Fibroblast of villous mesenchyme (primary cell): Measurements from ENCODE around the gene KCNK10. TPM values are rescaled to one million over a fixed set of nuclear protein-coding genes. Genes with fewer than 3 reads are reported as not detected.

Experiments
- DNase-seq: peaks from one replicate; pipeline ENCODE4 v3.0.0-alpha.2; 2010; ENCODE audit warnings: low read depth
- H3K4me3 ChIP-seq: 2 replicates; pipeline ENCODE4 v1.5.1; 2011; ENCODE audit warnings: low read depth, mild to moderate bottlenecking, low read length
- CTCF ChIP-seq: IDR thresholded peaks from 2 replicates; pipeline ENCODE4 v1.5.1; 2012; ENCODE audit warnings: low read depth, mild to moderate bottlenecking, low read length; ENCODE audit not compliant: insufficient read depth
- total RNA-seq: library from RNA; depleted of rRNA; stranded (reverse); fragments of >200 nt; gene quantifications from 2 replicates; pipeline ENCODE4 v1.2.3, GENCODE V29; 2012

The KCNK10 gene
- total RNA-seq, 1 donor = not detected

- DNase-seq = no peak
- no peak for TF ChIP-seq CTCF
Observed at GRCh38 chr14:88251650-88252049, 71.4 kb downstream of the KCNK10 start.

GRCh38 chr14:88249266-88249665 lies 73.8 kb downstream of the KCNK10 start:
- no peak overlapping the region for H3K4me3 ChIP-seq
- no peak for TF ChIP-seq CTCF
- DNase-seq = no peak

More at GRCh38 chr14:88251650-88252049, 71.4 kb downstream of the KCNK10 start:
- H3K4me3 ChIP-seq = no peak overlapping the region

- no peak for DNase-seq
- H3K4me3 ChIP-seq = no peak overlapping the region
- TF ChIP-seq CTCF = no peak
Observed at GRCh38 chr14:88248606-88249005, 74.5 kb downstream of the KCNK10 start.

GRCh38 chr14:88247228-88247627 lies 75.8 kb downstream of the KCNK10 start:
- no peak for DNase-seq
- TF ChIP-seq CTCF = no peak
- no peak overlapping the region for H3K4me3 ChIP-seq

GRCh38 chr14:88245321-88245720 lies 77.7 kb downstream of the KCNK10 start:
- DNase-seq = no peak
- TF ChIP-seq CTCF = no peak

GRCh38 chr14:88243946-88244345 lies 79.1 kb downstream of the KCNK10 start:
- DNase-seq = no peak
- no peak overlapping the region for H3K4me3 ChIP-seq
- no peak for TF ChIP-seq CTCF

More at GRCh38 chr14:88245321-88245720, 77.7 kb downstream of the KCNK10 start:
- H3K4me3 ChIP-seq = no peak overlapping the region

GRCh38 chr14:88242446-88242845 lies 80.6 kb downstream of the KCNK10 start:
- H3K4me3 ChIP-seq = no peak overlapping the region
- TF ChIP-seq CTCF = no peak
- no peak for DNase-seq
